Stimulated activated CD8-positive, alpha-beta memory T cell treated with anti-CD3 and anti-CD28 coated beads, Interleukin-7, amount 100 ng/mL, for 1 hour (primary cell): Measurements from ENCODE around the gene SERPINH1.

Source experiments
- DNase-seq, 2 donors: peaks; one replicate each; pipeline ENCODE4 v3.0.0-alpha.2; 2020; ENCODE audit warnings: low read depth in 2 of 2

The SERPINH1 gene

DNA sequence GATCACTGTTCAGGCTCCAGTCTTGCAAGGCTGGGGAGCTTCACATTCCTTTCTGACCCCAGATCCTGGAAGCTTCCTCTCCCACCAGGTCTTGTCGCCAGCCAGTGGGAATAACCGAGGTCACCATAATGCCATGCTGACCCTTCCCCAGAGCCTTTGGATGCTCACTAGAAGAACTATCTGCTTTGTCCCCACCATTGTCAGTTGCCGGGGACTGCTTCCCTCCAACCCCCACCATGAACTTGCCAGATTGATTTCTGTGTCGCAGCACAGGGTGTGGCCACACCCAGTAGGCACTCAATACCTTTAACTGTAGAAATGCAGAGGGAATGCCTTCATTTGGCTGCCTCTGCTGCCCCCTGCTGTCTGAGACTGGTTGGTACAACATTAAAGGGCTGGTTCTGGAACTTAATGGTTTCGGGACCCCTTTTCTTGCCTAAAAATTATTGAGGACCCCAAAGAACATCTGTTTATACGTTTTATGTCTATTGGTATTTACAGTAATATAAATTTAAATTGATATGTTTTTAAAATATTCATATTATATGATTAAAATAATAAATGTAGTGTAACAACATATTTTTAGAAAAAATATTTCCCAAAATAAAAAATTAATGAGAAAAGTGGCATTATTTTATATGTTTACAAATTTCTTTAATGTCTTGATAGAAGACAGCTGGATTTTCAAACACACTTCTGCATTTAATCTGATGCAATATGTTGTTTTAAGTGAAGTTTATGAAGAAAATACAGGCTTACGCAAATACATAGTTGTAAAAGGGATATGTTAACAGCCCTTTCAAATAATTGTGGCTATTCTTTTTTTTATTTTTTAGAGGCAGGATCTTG is 29.6 kb upstream of the SERPINH1 start:
- DNase-seq = peak; percentile 71 to 77

DNA sequence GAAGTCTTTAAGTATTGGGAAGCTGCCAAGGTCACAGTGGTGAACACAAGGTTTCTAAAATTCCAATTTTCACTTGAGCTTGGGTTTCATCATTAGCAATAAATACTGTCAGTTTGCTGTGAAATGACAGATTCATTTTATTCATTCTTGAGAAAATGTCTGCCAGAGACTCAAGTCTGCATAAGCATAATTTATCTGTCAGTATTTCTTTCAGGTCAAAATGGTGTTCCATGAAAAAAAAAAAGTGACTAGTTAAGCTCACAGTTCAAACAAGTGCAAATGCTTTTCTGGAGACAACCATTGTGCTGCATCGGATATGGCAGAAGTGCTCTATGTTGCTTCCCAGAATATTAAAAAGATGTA is 28.2 kb upstream of the SERPINH1 start:
- DNase-seq = no peak

DNA sequence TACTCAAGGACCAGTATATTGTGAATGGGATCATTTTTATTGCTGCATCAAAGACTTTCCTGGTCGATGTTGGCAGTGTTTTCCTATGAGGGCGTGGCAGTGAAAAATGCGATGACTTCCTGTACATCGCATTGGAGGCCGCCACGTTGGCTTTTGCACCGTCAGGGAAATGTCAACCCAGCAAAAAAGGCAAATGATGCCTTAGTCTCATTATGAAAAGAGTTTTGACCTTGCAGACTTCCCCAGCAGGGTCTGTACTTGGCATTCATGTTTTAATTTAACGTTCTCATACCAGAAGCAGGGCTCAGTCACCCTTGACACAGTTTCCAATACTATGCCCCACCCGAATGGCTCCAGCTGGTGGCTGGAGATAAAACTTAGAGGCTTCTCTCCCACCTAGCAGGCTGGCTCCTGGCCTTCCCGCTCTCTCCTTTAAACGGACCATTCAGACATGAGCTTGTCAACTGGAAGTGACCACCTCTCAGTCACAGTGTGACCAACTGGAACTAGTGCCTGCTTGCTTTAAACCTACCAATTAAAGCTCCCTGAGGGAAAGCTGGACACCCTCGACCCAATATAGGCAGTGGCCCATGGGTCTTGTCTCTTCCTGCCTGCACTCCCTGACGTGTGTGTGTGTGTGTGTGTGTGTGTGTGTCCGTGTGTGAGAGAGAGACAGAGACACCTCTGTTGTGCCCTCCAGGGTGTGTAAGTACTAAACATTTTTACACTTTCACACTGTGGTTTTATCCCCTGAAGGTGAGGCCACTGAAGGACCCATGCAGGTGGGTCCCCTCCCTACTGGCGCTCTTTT is 27.6 kb upstream of the SERPINH1 start:
- no peak for DNase-seq

GRCh38 chr11:75535071-75535470 is 27.0 kb upstream of the SERPINH1 start:
- no peak for DNase-seq

- peak in 1 of 2 donors; percentile 36 for DNase-seq
Observed at GRCh38 chr11:75536786-75537641, 25.0 kb upstream of the SERPINH1 start.

DNA sequence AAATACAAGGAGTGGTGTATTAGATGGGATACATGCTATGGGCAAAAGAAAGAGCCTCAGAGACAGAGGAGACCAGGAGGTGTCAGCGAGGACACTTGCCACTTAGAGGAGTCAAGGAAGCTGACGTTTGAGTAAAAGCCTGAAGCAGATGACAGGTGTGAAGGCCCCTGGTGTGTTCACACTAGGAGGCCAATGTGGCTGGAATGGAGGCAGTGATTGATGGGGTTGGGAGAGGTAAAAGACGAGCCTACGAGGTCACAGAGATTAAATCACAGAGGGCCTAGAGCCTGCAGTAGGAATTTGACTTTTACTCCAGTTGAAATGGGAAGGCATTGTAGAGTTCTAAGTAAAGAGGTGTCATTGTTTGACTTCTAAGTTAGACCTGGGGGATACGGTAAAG is 24.3 kb upstream of the SERPINH1 start:
- no peak for DNase-seq

- no peak for DNase-seq
Observed at GRCh38 chr11:75538150-75538942, 23.7 kb upstream of the SERPINH1 start.

DNA sequence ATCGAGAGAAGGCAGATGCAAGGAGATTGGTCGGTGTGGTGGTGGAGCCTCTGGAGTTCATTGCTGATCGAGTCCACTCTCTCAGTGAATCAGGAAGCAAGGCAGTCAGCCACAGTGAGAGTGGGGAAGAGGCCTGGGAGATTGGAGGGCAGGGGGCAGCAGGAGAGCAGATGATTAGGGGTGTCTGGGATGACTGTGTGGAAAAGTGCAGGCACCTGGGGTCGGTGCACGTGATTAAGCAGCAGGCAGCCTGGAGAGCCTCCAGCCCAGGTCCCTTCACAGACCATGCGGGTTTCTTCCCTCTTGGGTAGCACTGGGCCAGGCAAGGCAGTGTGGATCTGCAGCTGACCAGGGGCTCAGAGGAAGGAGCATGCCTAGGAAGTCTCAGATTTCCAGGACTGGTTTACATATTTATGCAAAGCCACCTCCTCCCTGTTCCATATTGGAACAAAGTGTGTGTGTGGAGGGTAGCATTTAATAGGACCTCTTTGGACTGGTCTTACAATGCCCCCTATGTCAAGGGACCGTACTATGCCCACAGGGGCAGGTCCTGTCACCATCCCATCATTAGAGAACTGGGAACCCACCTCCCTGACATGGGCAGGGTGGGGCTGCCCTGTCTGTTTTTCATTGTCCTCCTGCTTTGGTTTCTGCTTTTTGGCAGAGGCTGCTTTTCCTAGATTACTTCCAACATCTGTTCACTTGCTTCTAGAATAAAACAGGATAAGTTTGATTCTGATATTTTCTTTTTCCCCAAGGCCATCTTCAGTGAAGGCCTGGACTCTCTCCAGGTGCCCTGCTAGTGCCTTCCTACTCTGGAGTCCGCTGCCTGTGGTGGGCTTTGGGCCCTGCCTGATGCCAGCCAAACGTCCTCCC is 22.4 kb upstream of the SERPINH1 start:
- DNase-seq = no peak

- no peak for DNase-seq
Observed at GRCh38 chr11:75541193-75542087, 20.6 kb upstream of the SERPINH1 start.

DNA sequence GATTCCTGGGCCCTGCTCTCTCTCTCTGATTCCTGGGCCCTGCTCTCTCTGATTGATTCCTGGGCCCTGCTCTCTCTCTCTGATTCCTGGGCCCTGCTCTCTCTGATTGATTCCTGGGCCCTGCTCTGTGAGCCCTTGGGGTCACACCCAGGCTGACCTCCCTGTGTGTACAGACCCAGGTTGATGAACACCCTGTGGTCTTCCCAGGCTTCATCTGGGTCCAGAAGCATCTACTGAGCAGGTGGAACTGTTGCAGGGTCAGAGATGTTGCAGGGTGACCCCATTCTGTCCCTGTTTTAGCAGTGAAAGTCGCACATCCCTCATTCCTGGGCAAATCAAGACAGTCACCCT is 20.0 kb upstream of the SERPINH1 start:
- DNase-seq = no peak

- no peak for DNase-seq
Observed at GRCh38 chr11:75543806-75544205, 18.2 kb upstream of the SERPINH1 start.

DNA sequence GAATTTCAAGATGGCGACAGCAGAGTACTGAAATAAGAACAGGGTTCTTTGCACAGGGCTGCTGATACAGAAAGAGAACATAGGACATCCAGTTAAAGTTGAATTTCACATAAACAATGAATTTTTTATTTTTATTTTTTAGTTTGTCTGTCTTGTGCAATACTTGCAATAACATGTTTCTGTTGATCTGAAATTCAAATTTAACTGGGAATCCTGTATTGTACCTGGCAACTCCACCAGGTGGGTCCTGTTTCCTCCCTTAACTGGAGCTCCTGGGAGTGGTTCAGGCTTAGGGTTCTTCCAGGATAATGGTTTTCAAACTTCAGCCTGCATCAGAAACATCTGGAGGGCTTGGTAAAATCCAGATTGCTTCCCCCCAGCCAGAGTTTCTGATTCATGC is 14.9 kb upstream of the SERPINH1 start:
- DNase-seq = no peak

GRCh38 chr11:75547617-75548058 is 14.4 kb upstream of the SERPINH1 start:
- no peak for DNase-seq

- DNase-seq = no peak
Observed at GRCh38 chr11:75548595-75549272, 13.3 kb upstream of the SERPINH1 start.

DNA sequence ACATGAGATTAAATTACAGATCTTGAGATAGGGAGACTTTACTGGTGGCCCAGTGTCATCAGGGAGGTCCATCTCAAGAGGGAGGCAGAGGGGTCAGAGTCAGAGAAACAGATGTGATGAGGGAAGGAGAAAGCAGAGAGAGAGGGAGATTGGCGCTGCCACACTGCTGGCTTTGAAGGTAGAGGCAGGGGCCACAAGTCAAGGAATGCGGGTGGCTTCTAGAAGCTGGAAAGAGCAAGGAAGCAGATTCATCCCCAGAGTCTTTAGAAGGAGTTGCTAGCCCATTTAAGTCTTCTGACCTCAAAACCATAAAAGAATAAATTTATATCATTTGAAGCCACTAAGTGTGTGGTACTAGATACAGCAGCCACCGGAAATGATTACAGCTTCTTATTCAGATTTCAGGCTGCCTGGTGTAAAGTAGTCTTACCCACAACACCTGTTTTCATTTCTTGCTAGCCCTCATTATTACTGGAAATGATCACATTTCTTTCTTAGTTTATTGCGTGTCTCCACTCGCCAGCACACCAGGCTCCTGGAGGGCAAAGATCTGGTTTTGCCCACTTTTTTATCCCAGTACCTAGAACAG is 12.6 kb upstream of the SERPINH1 start:
- no peak for DNase-seq

DNA sequence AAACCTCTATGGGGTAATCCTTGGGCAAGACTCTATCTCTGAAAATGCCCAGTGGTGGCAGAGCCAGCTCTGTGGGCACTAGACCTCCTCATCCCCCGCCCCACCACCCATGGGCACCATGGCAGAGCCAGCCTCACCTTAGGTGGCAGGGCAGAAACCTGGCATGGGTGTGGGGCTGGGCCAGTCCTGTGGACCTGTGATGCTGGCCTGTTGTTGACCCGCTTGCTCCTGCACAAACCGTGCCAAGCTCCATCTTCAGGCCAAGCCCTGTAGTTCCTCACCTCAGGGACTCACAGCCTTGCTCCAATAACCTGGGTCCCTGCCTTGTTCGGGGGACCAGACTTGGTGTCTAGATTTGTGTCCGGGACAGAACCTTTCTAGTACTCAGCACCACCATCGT is 8.9 kb upstream of the SERPINH1 start:
- DNase-seq = no peak

DNA sequence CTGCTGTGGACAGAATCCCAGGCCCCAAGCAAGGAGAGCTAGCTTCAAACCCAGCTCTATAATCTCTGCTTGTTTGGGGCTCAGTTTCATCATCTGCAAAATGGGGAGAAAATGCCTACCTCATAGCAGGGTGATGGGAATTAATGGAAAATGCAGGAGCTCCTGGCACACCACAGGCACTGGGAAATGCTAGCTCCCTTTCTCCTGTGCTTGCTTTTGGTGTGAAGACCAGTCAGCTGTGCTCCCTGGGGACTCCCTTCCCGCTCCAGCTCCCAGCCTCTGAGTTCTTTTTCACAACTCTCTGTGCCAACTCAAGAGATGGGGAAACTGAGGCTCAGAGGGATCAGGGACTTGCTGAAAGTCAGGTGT is 8.2 kb upstream of the SERPINH1 start:
- no peak for DNase-seq

GRCh38 chr11:75554258-75555022 is 7.6 kb upstream of the SERPINH1 start:
- no peak for DNase-seq
